GM12872 (cell line): Measurements from ENCODE around the gene MAN1A2.

Experiments used
- TF ChIP-seq, protein P1 (sequence below): IDR thresholded peaks from 3 replicates; pipeline ENCODE4 v1.5.1; 2011; ENCODE audit warnings: low read depth, mild to moderate bottlenecking, low read length, moderate library complexity; ENCODE audit not compliant: insufficient read depth

MAN1A2 gene

DNA sequence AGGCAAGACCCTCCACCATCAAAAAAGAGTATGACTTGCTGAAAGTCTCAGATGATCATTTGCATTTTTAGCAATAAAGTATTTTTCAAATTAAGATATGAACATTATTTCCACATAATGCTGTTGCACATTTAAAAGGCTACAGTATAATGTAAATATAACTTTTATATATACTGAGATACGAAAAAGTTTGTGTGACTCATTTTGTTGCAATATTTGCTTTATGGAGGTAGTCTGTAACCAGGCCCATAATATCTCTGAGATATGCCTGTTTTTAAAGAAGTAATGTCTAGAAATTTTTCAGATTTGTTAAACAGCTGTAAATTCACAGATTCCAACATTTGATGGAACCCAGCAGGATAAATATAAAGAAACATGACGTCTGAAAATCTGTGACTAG lies 86.7 kb downstream of the MAN1A2 start:
- TF ChIP-seq, protein P1, sequence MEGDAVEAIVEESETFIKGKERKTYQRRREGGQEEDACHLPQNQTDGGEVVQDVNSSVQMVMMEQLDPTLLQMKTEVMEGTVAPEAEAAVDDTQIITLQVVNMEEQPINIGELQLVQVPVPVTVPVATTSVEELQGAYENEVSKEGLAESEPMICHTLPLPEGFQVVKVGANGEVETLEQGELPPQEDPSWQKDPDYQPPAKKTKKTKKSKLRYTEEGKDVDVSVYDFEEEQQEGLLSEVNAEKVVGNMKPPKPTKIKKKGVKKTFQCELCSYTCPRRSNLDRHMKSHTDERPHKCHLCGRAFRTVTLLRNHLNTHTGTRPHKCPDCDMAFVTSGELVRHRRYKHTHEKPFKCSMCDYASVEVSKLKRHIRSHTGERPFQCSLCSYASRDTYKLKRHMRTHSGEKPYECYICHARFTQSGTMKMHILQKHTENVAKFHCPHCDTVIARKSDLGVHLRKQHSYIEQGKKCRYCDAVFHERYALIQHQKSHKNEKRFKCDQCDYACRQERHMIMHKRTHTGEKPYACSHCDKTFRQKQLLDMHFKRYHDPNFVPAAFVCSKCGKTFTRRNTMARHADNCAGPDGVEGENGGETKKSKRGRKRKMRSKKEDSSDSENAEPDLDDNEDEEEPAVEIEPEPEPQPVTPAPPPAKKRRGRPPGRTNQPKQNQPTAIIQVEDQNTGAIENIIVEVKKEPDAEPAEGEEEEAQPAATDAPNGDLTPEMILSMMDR = no peak

DNA sequence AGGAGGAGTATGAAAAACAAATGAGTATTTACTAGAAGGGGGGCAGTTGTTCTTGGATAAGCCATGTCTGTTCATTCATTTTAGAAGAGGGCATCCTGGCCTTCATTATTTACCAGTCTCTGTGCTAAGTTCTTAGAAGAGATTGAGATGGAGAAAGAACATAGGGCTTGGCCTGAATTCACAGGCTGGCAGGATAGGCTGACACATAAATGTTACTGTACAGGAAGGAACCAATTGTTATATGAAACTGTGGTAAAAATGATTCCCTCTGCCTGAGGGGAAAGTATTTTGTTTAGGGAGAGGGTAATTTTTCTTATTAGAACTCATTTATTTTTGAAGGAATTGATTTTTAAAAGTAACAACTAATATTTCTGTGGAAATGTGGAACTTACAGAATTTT lies 99.5 kb downstream of the MAN1A2 start:
- TF ChIP-seq, protein P1 = no peak

GRCh38 chr1:117467336-117467735 lies 100.1 kb downstream of the MAN1A2 start:
- TF ChIP-seq, protein P1 = no peak

- TF ChIP-seq, protein P1 = no peak
These were observed 105.8 kb downstream of the MAN1A2 start for GRCh38 chr1:117473063-117473462.

GRCh38 chr1:117479086-117479485 lies 111.8 kb downstream of the MAN1A2 start:
- TF ChIP-seq, protein P1 = no peak

GRCh38 chr1:117481410-117481809 lies 114.2 kb downstream of the MAN1A2 start:
- TF ChIP-seq, protein P1 = no peak

DNA sequence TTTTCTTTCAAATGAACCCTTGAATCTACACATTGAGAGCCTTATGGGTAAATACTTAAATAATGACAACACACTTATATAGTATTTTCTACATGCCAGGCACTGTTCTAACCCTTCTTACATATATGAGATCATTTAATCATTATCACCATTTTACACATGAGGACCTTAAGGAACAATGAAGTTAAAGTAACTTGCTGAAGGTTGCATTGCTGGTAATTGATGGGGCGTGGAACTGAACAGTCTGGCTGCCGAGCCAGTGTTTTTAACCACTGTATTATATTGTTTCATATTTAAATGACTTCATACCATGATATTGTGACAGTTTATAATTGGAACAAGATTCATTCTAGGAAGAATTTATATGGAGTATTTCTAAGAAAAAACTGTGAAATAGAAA lies 126.7 kb downstream of the MAN1A2 start:
- TF ChIP-seq, protein P1 = no peak

DNA sequence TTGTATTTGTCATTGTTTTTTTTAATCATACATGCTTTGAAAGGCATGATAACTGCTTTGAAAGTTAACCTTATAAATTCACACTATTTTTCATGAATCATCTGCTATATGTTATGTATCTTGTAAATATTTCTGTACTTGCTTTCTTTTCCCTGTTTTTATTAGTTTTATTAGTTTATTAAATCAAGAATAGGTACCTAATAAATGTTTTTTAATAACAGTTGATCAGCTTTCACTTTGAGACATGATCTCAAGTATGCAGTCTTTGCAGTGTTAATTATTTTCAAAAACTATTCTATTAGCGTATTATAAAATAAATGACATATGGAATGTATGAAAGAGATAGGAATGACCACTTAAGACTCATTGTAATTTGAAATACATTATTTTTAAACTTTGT lies 127.8 kb downstream of the MAN1A2 start:
- TF ChIP-seq, protein P1 = no peak
